HL-60 (cell line): ENCODE results near the gene GDI2.

Experiments used
- DNase-seq, 2 experiments: peaks; one replicate each; pipeline ENCODE4 v3.0.0-alpha.2; 2010 to 2020; ENCODE audit warnings: low read depth in 1 of 2, low spot score in 1 of 2
- H3K27ac ChIP-seq: fragments of 250-450 bp; sonication (Bioruptor Pico); replicated peaks from 2 replicates; pipeline ENCODE4 v1.5.1; 2020; ENCODE audit warnings: mild to moderate bottlenecking, moderate library complexity
- H3K27me3 ChIP-seq: fragments of 250-450 bp; sonication (Bioruptor Pico); 2 replicates; pipeline ENCODE4 v1.5.1; 2021; ENCODE audit warnings: mild to moderate bottlenecking, moderate library complexity; ENCODE audit not compliant: insufficient read depth, poor library complexity, severe bottlenecking
- H3K4me3 ChIP-seq: replicated peaks from 2 replicates; pipeline ENCODE4 v1.5.1; 2011; ENCODE audit warnings: mild to moderate bottlenecking, control low read depth, low read length; ENCODE audit not compliant: insufficient read depth
- GABPA ChIP-seq: IDR thresholded peaks from 2 replicates; pipeline ENCODE4 v1.6.1; 2012; ENCODE audit warnings: low read depth
- POLR2AphosphoS5 ChIP-seq: IDR thresholded peaks from 2 replicates; pipeline ENCODE4 v1.6.1; 2012; ENCODE audit warnings: low read depth
- REST ChIP-seq: IDR thresholded peaks from 2 replicates; pipeline ENCODE4 v1.6.1; 2012; ENCODE audit warnings: low read depth; ENCODE audit not compliant: insufficient replicate concordance
- SPI1 ChIP-seq: IDR thresholded peaks from 2 replicates; pipeline ENCODE4 v1.6.1; 2012; ENCODE audit warnings: low read depth, mild to moderate bottlenecking, borderline replicate concordance
- TF ChIP-seq, protein P1 (sequence below): IDR thresholded peaks from one replicate; pipeline ENCODE4 v1.5.1; 2011; ENCODE audit warnings: low read length, control low read depth, inconsistent platforms; ENCODE audit not compliant: insufficient read depth

GDI2 gene

DNA sequence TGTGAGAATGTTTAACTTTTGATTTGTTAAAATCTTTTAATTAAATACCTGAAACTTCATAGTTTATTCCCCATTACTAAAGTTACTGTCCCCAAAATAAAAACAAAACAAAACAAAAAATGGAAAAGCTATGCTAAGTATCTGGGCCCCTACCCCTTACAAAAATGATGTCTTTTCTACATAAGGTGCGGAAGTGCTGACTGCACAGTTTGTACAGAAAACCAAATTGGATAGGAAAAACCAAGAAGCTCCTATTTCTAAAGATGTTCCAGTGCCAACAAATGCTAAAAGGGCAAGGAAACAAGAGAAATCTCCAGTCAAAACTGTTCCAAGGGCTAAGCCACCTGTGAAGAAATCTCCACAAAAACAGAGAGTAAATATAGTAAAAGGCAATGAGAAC, 78.1 kb downstream of the GDI2 start:
- DNase-seq = no peak
- Histone ChIP-seq H3K27me3 (no peaks in the 10 kb centered on the region), H3K27ac (no peak overlapping the region), H3K4me3 (no peak overlapping the region)
- TF ChIP-seq POLR2AphosphoS5 (no peak), SPI1 (no peak), GABPA (no peak), REST (no peak)
- TF ChIP-seq, protein P1, sequence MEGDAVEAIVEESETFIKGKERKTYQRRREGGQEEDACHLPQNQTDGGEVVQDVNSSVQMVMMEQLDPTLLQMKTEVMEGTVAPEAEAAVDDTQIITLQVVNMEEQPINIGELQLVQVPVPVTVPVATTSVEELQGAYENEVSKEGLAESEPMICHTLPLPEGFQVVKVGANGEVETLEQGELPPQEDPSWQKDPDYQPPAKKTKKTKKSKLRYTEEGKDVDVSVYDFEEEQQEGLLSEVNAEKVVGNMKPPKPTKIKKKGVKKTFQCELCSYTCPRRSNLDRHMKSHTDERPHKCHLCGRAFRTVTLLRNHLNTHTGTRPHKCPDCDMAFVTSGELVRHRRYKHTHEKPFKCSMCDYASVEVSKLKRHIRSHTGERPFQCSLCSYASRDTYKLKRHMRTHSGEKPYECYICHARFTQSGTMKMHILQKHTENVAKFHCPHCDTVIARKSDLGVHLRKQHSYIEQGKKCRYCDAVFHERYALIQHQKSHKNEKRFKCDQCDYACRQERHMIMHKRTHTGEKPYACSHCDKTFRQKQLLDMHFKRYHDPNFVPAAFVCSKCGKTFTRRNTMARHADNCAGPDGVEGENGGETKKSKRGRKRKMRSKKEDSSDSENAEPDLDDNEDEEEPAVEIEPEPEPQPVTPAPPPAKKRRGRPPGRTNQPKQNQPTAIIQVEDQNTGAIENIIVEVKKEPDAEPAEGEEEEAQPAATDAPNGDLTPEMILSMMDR = no peak

DNA sequence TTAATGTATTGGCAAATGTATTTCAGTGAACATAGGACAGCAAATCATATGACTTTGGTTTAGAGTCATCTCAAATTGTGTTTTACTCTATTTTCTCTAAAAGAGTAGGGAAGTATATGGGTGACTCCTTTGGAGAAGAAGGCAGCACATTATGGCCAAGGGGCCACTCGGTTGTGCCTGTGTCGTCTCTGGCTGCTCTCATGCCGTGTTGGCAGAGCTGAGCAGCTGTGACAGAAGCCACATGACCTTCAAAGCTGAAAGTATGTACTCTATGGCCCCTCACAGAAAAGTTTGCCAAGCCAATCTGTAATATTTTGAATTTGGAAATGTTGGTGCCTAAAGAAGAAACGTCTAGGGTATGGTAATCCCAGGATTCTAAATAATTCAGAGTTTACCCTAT, 81.1 kb downstream of the GDI2 start:
- TF ChIP-seq POLR2AphosphoS5 (no peak), GABPA (no peak), REST (no peak), SPI1 (no peak)
- TF ChIP-seq, protein P1 = no peak
- DNase-seq = no peak
- Histone ChIP-seq H3K27ac (no peak overlapping the region), H3K27me3 (no peaks in the 10 kb centered on the region), H3K4me3 (no peak overlapping the region)

DNA sequence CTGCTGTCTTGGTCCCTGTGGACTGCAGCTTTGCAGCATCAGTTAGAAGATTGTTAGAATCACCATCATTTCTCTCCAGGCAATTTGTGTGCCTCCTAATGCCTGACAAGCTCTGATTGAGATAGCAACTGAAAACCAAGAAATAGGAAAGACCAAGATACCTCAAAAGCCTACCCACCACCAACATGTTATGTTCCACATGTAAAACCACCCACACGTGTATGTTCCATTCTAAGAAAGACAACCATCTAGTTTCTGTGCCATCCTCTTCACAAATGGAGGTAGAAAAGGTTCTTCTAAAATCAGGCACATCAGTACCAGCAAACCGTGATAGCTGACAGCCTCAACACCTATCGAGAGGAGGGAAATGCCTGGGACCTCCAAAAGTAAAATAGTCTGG, 81.7 kb downstream of the GDI2 start:
- Histone ChIP-seq H3K27me3 (no peaks in the 10 kb centered on the region), H3K27ac (no peak overlapping the region), H3K4me3 (no peak overlapping the region)
- no peak for DNase-seq
- TF ChIP-seq SPI1 (no peak), GABPA (no peak), POLR2AphosphoS5 (no peak), REST (no peak)
- TF ChIP-seq, protein P1 = no peak
